GM23338 (cell line): ENCODE data around the gene SF1.

ENCODE experiments used
- EZH2 ChIP-seq: fragments of 200-600 bp; sonication (generic); IDR thresholded peaks from one replicate; pipeline ENCODE4 v1.8.0; 2017; ENCODE audit warnings: antibody characterized with exemption, mild to moderate bottlenecking, low read depth; ENCODE audit not compliant: unreplicated experiment
- POLR2AphosphoS5 ChIP-seq: IDR thresholded peaks from 2 replicates; pipeline ENCODE4 v1.6.1; 2016; ENCODE audit warnings: antibody characterized with exemption, low read depth
- STAT1 ChIP-seq: IDR thresholded peaks from one replicate; pipeline ENCODE4 v1.6.1; 2016; ENCODE audit warnings: antibody characterized with exemption; ENCODE audit not compliant: unreplicated experiment
- ZNF114 ChIP-seq: fragments of 250-450 bp; sonication (Bioruptor Pico); IDR thresholded peaks from 2 replicates; pipeline ENCODE4 v1.5.0; 2020; ENCODE audit warnings: mild to moderate bottlenecking, moderate library complexity
- TF ChIP-seq, protein P1 (sequence below): IDR thresholded peaks from one replicate; pipeline ENCODE4 v1.6.1; 2018; ENCODE audit warnings: antibody characterized with exemption; ENCODE audit not compliant: unreplicated experiment
- TF ChIP-seq, protein P2 (sequence below), 2 experiments: fragments of 200-600 bp in 1 of 2; sonication (generic) in 1 of 2; conservative IDR thresholded peaks; 2 replicates each; pipeline versions ENCODE4 v1.5.1 to v1.6.1; 2016 to 2017; ENCODE audit warnings: antibody characterized with exemption in 2 of 2, low read depth in 2 of 2, mild to moderate bottlenecking in 2 of 2, moderate library complexity in 1 of 2

DNA sequence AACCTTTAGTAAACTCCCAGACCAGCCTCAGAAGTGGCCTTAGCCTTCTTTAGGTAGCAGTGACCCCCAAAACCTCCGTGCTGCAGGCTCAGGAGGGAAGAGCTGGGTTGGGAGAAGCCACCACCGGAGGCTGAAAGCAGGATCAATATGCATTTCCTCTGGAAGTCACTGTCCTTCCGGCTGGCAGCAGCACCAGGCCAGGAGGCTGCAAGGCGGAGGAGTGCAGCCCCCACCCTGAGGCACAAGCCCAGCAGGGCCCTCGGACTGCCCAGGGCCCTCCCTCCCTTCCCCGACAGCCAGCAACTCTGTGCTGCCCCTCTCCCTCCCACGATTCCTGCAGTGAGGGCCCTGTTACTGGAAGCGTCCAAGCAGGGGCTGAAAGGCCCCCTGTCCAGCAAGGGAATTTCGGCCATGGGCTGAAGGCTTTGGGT lies 52.1 kb downstream of the SF1 start:
- TF ChIP-seq, protein P1, sequence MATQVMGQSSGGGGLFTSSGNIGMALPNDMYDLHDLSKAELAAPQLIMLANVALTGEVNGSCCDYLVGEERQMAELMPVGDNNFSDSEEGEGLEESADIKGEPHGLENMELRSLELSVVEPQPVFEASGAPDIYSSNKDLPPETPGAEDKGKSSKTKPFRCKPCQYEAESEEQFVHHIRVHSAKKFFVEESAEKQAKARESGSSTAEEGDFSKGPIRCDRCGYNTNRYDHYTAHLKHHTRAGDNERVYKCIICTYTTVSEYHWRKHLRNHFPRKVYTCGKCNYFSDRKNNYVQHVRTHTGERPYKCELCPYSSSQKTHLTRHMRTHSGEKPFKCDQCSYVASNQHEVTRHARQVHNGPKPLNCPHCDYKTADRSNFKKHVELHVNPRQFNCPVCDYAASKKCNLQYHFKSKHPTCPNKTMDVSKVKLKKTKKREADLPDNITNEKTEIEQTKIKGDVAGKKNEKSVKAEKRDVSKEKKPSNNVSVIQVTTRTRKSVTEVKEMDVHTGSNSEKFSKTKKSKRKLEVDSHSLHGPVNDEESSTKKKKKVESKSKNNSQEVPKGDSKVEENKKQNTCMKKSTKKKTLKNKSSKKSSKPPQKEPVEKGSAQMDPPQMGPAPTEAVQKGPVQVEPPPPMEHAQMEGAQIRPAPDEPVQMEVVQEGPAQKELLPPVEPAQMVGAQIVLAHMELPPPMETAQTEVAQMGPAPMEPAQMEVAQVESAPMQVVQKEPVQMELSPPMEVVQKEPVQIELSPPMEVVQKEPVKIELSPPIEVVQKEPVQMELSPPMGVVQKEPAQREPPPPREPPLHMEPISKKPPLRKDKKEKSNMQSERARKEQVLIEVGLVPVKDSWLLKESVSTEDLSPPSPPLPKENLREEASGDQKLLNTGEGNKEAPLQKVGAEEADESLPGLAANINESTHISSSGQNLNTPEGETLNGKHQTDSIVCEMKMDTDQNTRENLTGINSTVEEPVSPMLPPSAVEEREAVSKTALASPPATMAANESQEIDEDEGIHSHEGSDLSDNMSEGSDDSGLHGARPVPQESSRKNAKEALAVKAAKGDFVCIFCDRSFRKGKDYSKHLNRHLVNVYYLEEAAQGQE, result no peak
- TF ChIP-seq, protein P2, sequence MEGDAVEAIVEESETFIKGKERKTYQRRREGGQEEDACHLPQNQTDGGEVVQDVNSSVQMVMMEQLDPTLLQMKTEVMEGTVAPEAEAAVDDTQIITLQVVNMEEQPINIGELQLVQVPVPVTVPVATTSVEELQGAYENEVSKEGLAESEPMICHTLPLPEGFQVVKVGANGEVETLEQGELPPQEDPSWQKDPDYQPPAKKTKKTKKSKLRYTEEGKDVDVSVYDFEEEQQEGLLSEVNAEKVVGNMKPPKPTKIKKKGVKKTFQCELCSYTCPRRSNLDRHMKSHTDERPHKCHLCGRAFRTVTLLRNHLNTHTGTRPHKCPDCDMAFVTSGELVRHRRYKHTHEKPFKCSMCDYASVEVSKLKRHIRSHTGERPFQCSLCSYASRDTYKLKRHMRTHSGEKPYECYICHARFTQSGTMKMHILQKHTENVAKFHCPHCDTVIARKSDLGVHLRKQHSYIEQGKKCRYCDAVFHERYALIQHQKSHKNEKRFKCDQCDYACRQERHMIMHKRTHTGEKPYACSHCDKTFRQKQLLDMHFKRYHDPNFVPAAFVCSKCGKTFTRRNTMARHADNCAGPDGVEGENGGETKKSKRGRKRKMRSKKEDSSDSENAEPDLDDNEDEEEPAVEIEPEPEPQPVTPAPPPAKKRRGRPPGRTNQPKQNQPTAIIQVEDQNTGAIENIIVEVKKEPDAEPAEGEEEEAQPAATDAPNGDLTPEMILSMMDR (conservative IDR thresholded peaks at IDR 0.05; ENCODE audit: low read depth in 2 of 2), result no peak
- TF ChIP-seq ZNF114 (CRISPR knock-in tag) (no peak), EZH2 (no peak), POLR2AphosphoS5 (no peak), STAT1 (no peak)
